Stimulated activated CD8-positive, alpha-beta memory T cell treated with anti-CD3 and anti-CD28 coated beads, Interleukin-7, amount 100 ng/mL, for 48 hours (primary cell): ENCODE measurements around the gene NCF4.
A peak's percentile ranks its signal among the peaks of the same experiment; 100 is the strongest.

Experiments
- DNase-seq, 2 donors: peaks; one replicate each; pipeline ENCODE4 v3.0.0-alpha.2; 2020; ENCODE audit warnings: low read depth in 1 of 2; ENCODE audit errors: extremely low read depth in 1 of 2

NCF4 gene

GRCh38 chr22:36860821-36861659 lies at the start of gene NCF4:
TSS of gene NCF4 (plus strand) at chr22:36861006. CDS start at chr22:36861172, 166 bp downstream.
- DNase-seq: peak; percentile 52

- DNase-seq: no peak
These were observed 49.6 kb upstream of the NCF4 start for GRCh38 chr22:36811094-36811800.

- DNase-seq: no peak
These were observed 46.0 kb upstream of the NCF4 start for GRCh38 chr22:36814801-36815200.

- DNase-seq: no peak
These were observed 45.1 kb upstream of the NCF4 start for GRCh38 chr22:36815558-36816338.

DNA sequence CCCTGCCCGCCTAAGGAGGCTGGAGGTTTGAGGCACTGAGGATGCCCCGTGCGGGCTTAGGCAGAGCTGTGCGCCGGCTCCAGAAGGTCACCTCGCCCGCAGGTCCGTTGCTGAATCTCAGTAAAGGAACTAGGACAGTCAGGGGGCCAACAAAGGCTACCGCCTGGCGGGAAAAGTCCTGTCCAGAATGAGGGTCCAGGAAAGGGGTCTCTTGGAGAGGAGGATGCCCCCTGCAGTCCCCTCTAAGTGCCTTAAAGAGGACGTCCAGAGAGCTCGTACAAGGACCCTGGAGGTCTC lies 44.5 kb upstream of the NCF4 start:
- no peak for DNase-seq

- DNase-seq: no peak
These were observed 43.9 kb upstream of the NCF4 start, which contains the start of gene PVALB for GRCh38 chr22:36816636-36817524. TSS of gene PVALB (minus strand) at chr22:36817035. CDS start at chr22:36817005, 30 bp downstream.

DNA sequence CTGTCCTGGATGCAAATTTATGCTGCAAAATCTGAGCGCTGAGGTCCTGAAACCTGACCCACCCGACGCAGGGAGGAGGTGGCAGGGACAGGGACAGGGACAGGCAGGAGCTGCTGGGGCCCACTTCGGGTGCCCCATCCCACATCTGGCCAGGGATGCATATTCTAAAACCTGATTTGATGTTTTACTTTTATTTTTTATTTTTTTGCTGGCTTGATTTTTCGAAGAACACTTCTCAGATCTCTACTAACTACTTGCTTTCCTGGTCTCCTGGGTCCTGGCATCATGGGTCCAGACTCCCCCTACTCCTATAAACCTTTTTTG lies 43.3 kb upstream of the NCF4 start:
- no peak for DNase-seq

GRCh38 chr22:36818010-36818642 lies 42.7 kb upstream of the NCF4 start:
- DNase-seq: no peak

DNA sequence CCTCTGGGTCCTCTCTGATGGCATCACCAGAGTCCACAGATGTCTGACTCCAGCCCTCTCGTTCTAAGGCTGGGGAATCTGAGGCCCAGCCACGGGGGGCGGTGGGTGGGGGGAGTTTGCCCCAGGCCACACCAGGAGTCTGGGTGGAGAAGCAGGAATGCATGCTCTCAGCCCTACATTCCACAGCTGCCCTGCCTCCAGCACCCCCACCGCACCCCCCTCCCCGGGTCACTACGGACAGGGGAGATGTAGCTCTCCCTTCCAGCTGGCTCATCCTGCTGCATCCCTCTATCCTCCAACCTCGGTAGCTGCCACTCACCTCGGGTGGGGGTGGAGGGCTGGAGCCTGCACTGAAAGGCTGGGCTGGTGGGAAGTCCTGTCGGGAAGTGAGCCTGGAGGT lies 41.7 kb upstream of the NCF4 start:
- DNase-seq: no peak

DNA sequence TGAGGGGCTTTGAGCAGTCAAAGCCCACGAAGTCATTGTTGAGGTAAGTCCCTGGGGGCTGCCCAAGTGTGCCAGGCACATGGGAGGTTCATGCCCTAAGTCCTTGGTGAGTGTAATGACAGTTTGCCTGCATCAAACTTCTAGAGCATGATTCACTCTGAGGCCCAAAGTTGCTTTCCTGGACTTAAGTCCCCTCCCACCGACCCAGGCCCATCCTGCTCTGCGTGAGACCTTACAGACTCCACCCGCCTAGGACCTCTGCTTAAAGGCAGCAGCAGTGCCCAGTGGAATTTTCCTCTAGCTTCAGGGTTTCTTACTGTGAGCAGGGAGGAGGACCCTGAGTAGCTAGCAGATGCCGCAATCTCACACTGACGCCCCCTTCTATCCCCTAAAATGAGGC lies 38.2 kb upstream of the NCF4 start:
- DNase-seq: no peak

- DNase-seq: no peak
These were observed 37.5 kb upstream of the NCF4 start for GRCh38 chr22:36823186-36823839.

- no peak for DNase-seq
These were observed 36.2 kb upstream of the NCF4 start for GRCh38 chr22:36824655-36825054.

- no peak for DNase-seq
These were observed 34.5 kb upstream of the NCF4 start for GRCh38 chr22:36826262-36826661.

DNA sequence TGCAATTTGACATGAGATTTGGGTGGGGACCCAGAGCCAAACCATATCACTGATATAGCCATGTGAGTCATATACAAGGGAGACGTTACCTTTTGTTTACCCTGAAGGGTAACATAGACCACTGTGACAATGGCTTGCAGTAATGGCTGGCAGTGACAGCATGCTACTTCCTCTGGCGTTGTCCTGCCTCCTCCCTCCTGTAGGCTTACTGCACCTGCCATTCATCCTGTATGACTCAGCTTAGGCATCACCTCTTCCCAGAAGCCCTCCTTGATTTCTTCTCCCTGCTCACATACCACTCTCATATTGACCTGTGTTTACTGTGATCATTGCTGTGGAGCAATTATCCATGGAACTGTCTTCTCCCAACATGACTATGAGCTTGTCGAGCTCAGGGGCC lies 32.0 kb upstream of the NCF4 start:
- no peak for DNase-seq

- no peak for DNase-seq
These were observed 31.3 kb upstream of the NCF4 start for GRCh38 chr22:36829370-36830002.

DNA sequence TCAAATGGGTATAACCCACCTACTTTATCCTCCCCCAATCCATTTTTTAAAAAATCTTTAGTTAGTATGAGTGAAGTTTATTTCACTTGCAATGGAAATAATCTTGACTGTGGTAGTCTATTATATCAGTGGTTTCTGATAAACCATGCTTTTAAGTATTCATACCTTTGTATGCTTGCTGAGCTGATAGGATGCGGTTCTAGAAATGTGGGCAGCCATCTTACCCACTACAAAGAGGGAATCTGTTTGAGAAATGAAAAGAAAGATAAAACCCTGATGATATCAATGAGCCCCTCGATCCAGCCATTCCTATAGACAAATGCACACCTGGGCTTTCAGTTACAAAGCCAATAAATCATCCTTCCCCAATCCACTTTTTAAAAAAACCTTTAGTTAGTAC lies 30.2 kb upstream of the NCF4 start:
- no peak for DNase-seq

GRCh38 chr22:36831206-36831605 lies 29.6 kb upstream of the NCF4 start:
- DNase-seq: no peak

DNA sequence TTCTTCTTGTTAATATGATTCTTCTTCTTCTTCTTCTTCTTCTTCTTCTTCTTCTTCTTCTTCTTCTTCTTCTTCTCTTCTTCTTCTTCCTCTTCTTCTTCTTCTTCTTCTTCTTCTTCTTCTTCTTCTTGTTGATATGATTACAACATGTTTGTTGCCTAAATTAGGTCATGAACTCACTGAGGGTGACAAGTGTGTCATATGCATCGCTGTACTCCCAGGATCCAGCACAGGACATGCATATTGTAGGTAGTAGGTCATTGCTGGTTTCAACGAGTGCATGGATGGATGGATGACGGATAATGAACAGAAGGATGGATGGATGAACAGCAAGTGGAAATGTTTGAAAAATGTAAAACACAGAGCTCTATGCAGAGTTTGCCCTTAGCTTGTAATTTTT lies 29.1 kb upstream of the NCF4 start:
- no peak for DNase-seq

GRCh38 chr22:36833073-36833472 lies 27.7 kb upstream of the NCF4 start:
- DNase-seq: no peak
